HCT116 (cell line): ENCODE results near the gene EP400. TPM values are rescaled to one million over a fixed set of nuclear protein-coding genes. Genes with fewer than 3 reads are reported as not detected.

Experiments
- ATAC-seq: fragments of 200-7000 bp; cut with Tn5 transposase; 2 replicates; pipeline ENCODE4 v1.9.1; 2020; ENCODE audit warnings: mild to moderate bottlenecking, moderate library complexity
- BruUV-seq: library from RNA; stranded (reverse); fragments of 400-500 nt; replicated peaks from 2 replicates; lab custom pipeline; 2021; lab: Mats Ljungman, UMichigan
- CTCF ChIA-PET: fragments of 300-600 bp; sonication (Branson Sonifier 250); formaldehyde crosslinking; loops from one replicate; lab custom pipeline; 2021; ENCODE audit warnings: antibody characterized with exemption; lab: Charles Lee
- POLR2A ChIA-PET: fragments of 300-600, 350-600 bp; sonication (Branson Sonifier 250); formaldehyde crosslinking; loops from one replicate; lab custom pipeline; 2021; ENCODE audit warnings: antibody characterized with exemption; lab: Charles Lee
- RAD21 ChIA-PET, 2 experiments: fragments of 300-600 bp; sonication (Branson Sonifier 250); formaldehyde crosslinking; loops; one replicate each; lab custom pipeline; 2023; ENCODE audit warnings: low total read pairs in 2 of 2; ENCODE audit not compliant: uncharacterized antibody in 2 of 2, unreplicated experiment in 2 of 2, low non-redundant PET in 1 of 2; lab: Charles Lee
- DNase-seq: peaks from one replicate; pipeline ENCODE4 v3.0.0-alpha.2; 2010; ENCODE audit warnings: low read depth, low spot score
- H2AFZ ChIP-seq: fragments of 200-600 bp; shearing (Covaris generic), sonication (generic); 2 replicates; pipeline ENCODE4 v1.6.1; 2017; ENCODE audit warnings: low read depth, mixed run types, mixed read lengths, antibody characterized with exemption, low read length; ENCODE audit not compliant: poor library complexity, severe bottlenecking
- H3K27ac ChIP-seq: 2 replicates; pipeline ENCODE4 v1.5.1; 2012; ENCODE audit warnings: low read depth, low read length
- H3K27me3 ChIP-seq: fragments of 200-600 bp; sonication (generic); 2 replicates; pipeline ENCODE4 v1.6.1; 2016; ENCODE audit warnings: mixed run types, low read length, mixed read lengths; ENCODE audit not compliant: insufficient read depth
- H3K36me3 ChIP-seq, 2 experiments: fragments of 200-500 bp in 1 of 2; fragments of 200-600 bp in 1 of 2; sonication (Bioruptor generic) in 1 of 2; sonication (generic) in 1 of 2; 2 replicates each; pipeline versions ENCODE4 v1.5.1 to v1.6.1; 2014 to 2016; ENCODE audit warnings: low read length in 2 of 2, inconsistent platforms in 1 of 2, mixed read lengths in 1 of 2, mixed run types in 1 of 2; ENCODE audit not compliant: insufficient read depth in 2 of 2, control insufficient read depth in 1 of 2
- H3K4me1 ChIP-seq, 2 experiments: fragments of 200-600 bp in 1 of 2; sonication (generic) in 1 of 2; 2 replicates each; pipeline versions ENCODE4 v1.5.1 to v1.6.1; 2012 to 2017; ENCODE audit warnings: low read length in 2 of 2, inconsistent platforms in 1 of 2, mild to moderate bottlenecking in 1 of 2, mixed read lengths in 1 of 2, mixed run types in 1 of 2, moderate library complexity in 1 of 2; ENCODE audit not compliant: insufficient read depth in 2 of 2, control insufficient read depth in 1 of 2
- H3K4me2 ChIP-seq: fragments of 200-600 bp; sonication (generic); 2 replicates; pipeline ENCODE4 v1.6.1; 2017; ENCODE audit warnings: mixed run types, low read length, mixed read lengths
- H3K4me3 ChIP-seq, 2 experiments: fragments of 200-600 bp in 1 of 2; sonication (generic) in 1 of 2; replicated peaks in 1 of 2; 2 replicates each; pipeline ENCODE4 v1.5.1; 2011 to 2016; ENCODE audit warnings: low read length in 2 of 2, control low read depth in 1 of 2, low read depth in 1 of 2, mild to moderate bottlenecking in 1 of 2, mixed read lengths in 1 of 2, mixed run types in 1 of 2
- H3K79me2 ChIP-seq: fragments of 200-600 bp; sonication (generic); 2 replicates; pipeline ENCODE4 v1.6.1; 2017; ENCODE audit warnings: mild to moderate bottlenecking, mixed run types, low read length, moderate library complexity, mixed read lengths; ENCODE audit not compliant: insufficient read depth
- H3K9ac ChIP-seq: fragments of 200-600 bp; sonication (generic); 2 replicates; pipeline ENCODE4 v1.6.1; 2016; ENCODE audit warnings: low read length, mixed read lengths
- H3K9me2 ChIP-seq: fragments of 200-600 bp; sonication (generic), shearing (Covaris generic); 2 replicates; pipeline ENCODE4 v1.6.1; 2017; ENCODE audit warnings: mixed run types, mild to moderate bottlenecking, moderate library complexity; ENCODE audit not compliant: insufficient read depth
- H3K9me3 ChIP-seq, 2 experiments: fragments of 200-500 bp in 1 of 2; fragments of 200-600 bp in 1 of 2; sonication (Bioruptor generic) in 1 of 2; sonication (generic) in 1 of 2; 2 replicates each; pipeline ENCODE4 v1.6.1; 2014 to 2017; ENCODE audit warnings: low read length in 2 of 2, mixed read lengths in 2 of 2, inconsistent platforms in 1 of 2, low read depth in 1 of 2, mild to moderate bottlenecking in 1 of 2, mixed run types in 1 of 2, moderate library complexity in 1 of 2; ENCODE audit not compliant: control insufficient read depth in 1 of 2, insufficient read depth in 1 of 2
- H4K20me1 ChIP-seq: fragments of 200-600 bp; sonication (generic), shearing (Covaris generic); 2 replicates; pipeline ENCODE4 v1.6.1; 2017; ENCODE audit warnings: mixed run types, mild to moderate bottlenecking, moderate library complexity; ENCODE audit not compliant: insufficient read depth
- ATF3 ChIP-seq: IDR thresholded peaks from 2 replicates; pipeline ENCODE4 v1.6.1; 2012
- EGR1 ChIP-seq: IDR thresholded peaks from 2 replicates; pipeline ENCODE4 v1.6.1; 2012; ENCODE audit warnings: low read depth
- ELF1 ChIP-seq: IDR thresholded peaks from 2 replicates; pipeline ENCODE4 v1.6.1; 2012; ENCODE audit warnings: low read depth, borderline replicate concordance
- EZH2 ChIP-seq: fragments of 200-600 bp; sonication (generic); IDR thresholded peaks from 2 replicates; pipeline ENCODE4 v1.6.1; 2017; ENCODE audit warnings: antibody characterized with exemption, mixed run types
- EZH2phosphoT487 ChIP-seq: fragments of 200-600 bp; IDR thresholded peaks from 2 replicates; pipeline ENCODE4 v1.6.1; 2018; ENCODE audit warnings: antibody characterized with exemption, borderline replicate concordance
- MAX ChIP-seq: IDR thresholded peaks from 2 replicates; pipeline ENCODE4 v1.6.1; 2012
- POLR2A ChIP-seq: IDR thresholded peaks from 2 replicates; pipeline ENCODE4 v1.7.0; 2011; ENCODE audit warnings: borderline replicate concordance; ENCODE audit not compliant: insufficient read depth, insufficient read length; ENCODE audit errors: extremely low read depth
- REST ChIP-seq: IDR thresholded peaks from 2 replicates; pipeline ENCODE4 v1.6.1; 2012; ENCODE audit warnings: low read depth
- SIN3A ChIP-seq: IDR thresholded peaks from 2 replicates; pipeline ENCODE4 v1.6.1; 2012; ENCODE audit warnings: low read depth
- SRF ChIP-seq: IDR thresholded peaks from 2 replicates; pipeline ENCODE4 v1.6.1; 2012; ENCODE audit warnings: low read depth
- TCF7L2 ChIP-seq: IDR thresholded peaks from 2 replicates; pipeline ENCODE4 v1.7.0; 2011; ENCODE audit warnings: borderline replicate concordance, inconsistent platforms; ENCODE audit not compliant: insufficient read depth, insufficient read length; ENCODE audit errors: extremely low read depth
- YY1 ChIP-seq: IDR thresholded peaks from 2 replicates; pipeline ENCODE4 v1.6.1; 2011; ENCODE audit warnings: low read length, low read depth, moderate library complexity, mild to moderate bottlenecking; ENCODE audit not compliant: insufficient replicate concordance; ENCODE audit errors: extremely low read depth
- ZNF274 ChIP-seq: fragments of 200-500 bp; sonication (Bioruptor generic); IDR thresholded peaks from 2 replicates; pipeline ENCODE4 v1.6.1; 2014; ENCODE audit warnings: mild to moderate bottlenecking, low read depth, low read length, inconsistent platforms
- intact Hi-C: fragments of 100-400 bp; cut with micrococcal nuclease; formaldehyde crosslinking; loops from 2 replicates; pipeline ENCODE4 v1.10.0; 2022
- total RNA-seq: library from RNA; stranded (reverse); gene quantifications from one replicate; pipeline ENCODE4 v1.2.1, GENCODE V29; 2021; ENCODE audit not compliant: unreplicated experiment

Gene EP400
- total RNA-seq, 1 experiment from 2014 or later = 54.5 TPM

GRCh38 chr12:131907379-131908091 is 42.2 kb upstream of the EP400 start:
- ChIA-PET RAD21 (no interaction called here), CTCF (no interaction called here), POLR2A (no interaction called here)
- H3K27me3 ChIP-seq = no peaks in the 10 kb centered on the region
- no peak overlapping the region for H3K4me2 ChIP-seq
- no peaks in the 10 kb centered on the region for H3K9me3 ChIP-seq
- no peaks in the 10 kb centered on the region for H3K9me2 ChIP-seq
- ATAC-seq (no peak), DNase-seq (no peak)
- H3K9ac ChIP-seq = no peak overlapping the region
- H3K4me1 ChIP-seq = peaks cover 7 to 8% of the 10 kb centered on the region in 2 experiments
- no peaks in the 10 kb centered on the region for H3K79me2 ChIP-seq
- no peaks in the 10 kb centered on the region; a peak in 1 of 4 replicates for H3K36me3 ChIP-seq
- H2AFZ ChIP-seq = no peak overlapping the region
- intact Hi-C loops = no loop called here
- no TSS peak for BruUV-seq
- H3K27ac ChIP-seq = no peak overlapping the region
- H4K20me1 ChIP-seq = no peaks in the 10 kb centered on the region
- H3K4me3 ChIP-seq = no peak overlapping the region
- no peak for TF ChIP-seq EGR1
- TF ChIP-seq EZH2 = no peak
- no peak for TF ChIP-seq ATF3
- no peak for TF ChIP-seq YY1
- no peak for TF ChIP-seq SRF
- no peak for TF ChIP-seq MAX
- TF ChIP-seq POLR2A = no peak
- TF ChIP-seq ZNF274 = no peak
- TF ChIP-seq TCF7L2 = no peak
- TF ChIP-seq SIN3A = no peak
- TF ChIP-seq ELF1 = no peak
- TF ChIP-seq REST = no peak
- TF ChIP-seq EZH2phosphoT487 = no peak
